Raji (cell line): ENCODE data around the gene RNGTT.

ENCODE experiments used
- POLR2A ChIP-seq: IDR thresholded peaks from 2 replicates; pipeline ENCODE4 v1.6.1; 2011; ENCODE audit warnings: low read depth, low read length, control low read depth; ENCODE audit not compliant: insufficient read depth

The RNGTT gene

DNA sequence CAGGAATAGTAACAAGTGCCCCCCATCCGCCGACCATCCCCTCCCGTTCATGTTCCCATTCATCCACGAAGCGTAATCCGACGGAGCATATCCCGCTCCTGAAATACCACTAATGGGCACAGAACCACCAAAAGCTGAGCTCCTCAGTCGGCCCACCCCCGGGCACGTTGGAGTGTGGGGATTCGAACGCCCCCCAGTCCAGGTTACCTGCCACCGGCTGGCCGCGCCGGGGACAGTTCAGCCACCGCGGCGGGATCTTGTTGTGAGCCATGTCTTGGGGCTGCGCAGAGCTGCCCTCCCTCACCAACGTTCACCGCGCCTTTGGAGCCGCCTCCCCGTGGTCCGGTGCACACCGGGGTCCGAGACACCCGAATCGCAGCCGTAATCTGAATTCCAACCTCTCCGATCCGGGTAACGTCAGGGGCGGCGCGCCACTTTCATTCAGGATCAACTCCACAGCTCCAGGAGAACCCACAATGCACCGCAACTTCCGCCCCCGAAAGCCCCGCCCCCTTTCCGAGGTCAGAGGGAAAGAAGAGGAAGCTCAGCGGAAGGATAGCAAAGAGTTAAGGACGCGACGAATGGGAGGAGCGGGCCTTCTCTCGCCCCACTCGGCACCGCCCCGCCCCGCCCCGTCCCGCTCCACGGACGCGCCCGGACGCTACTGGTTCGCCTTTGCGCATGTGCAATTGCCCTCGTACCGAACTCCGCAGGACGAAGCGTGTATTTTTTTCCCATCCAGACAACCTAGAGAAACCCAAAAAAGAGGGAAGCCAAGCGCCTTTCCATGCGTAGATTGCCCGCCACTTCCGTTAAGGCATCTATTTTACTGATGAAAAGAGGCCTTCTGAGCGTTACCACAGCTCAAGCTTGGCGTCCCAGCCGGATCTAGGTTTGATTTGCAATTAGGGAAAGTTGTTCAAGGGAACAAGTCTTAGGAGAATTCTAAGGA, at the start of gene RNGTT:
RNGTT (minus strand) TSS at position 480 of the 952 bp plus-strand sequence; CDS start at position 271, 209 bp downstream.
- peak; percentile 88 for TF ChIP-seq POLR2A

DNA sequence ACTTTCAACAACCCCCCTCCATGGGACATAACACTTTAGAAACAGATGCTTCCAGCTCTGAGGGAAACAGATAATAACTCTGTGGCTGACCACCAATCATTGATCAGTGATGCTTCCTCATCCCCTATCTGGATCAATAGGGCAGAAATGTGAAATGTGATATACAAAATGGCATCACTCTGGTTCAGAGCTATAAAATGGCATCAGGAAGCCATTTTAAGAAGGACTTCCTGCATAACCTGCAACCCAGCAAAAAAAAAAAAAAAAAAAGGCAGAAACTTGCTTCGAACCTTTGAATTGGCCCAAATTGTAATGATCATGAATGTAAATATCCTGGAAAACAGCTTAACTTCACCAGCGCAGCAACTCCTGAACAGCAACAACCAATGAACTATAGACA, 48.0 kb upstream of the RNGTT start:
- no peak for TF ChIP-seq POLR2A

DNA sequence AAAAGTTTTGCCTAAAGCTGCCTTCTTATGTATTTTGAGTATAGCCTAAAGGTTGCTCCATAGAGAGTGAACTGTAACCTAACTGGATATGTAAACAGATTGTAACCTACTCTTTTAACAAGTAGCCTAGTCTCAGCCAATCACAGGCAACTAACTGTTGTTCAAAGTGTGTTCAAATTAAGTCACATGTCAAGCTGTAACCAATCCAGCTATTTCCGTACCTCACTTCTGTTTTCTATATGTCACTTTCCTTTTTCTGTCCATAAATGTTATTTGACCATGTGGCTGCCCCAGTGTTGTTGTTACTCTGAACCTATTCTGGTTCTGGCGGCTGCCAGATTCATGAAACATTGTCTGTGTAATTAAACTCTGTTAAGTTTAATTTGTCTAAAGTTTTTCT, 47.4 kb upstream of the RNGTT start:
- no peak for TF ChIP-seq POLR2A

DNA sequence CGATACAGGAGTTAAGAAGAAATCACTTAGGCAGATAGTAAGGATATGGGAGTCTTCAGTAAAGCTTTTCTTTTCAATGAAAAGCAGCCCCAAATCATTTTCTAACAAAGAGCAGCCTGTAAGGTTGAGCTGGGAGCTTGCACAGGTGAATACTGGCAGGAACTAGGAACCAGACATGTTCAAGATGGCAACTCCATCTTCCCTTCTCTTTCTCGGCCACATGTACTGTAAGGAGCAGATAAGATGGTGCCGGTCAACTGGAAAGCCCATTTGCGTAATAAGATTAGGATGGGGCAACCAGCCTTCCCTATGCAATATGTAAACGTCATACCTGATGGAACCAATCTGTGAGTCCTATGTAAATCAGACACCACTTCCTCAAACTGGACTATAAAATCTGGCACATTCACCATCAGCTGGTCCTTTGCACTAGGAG, 46.2 kb upstream of the RNGTT start:
- no peak for TF ChIP-seq POLR2A

DNA sequence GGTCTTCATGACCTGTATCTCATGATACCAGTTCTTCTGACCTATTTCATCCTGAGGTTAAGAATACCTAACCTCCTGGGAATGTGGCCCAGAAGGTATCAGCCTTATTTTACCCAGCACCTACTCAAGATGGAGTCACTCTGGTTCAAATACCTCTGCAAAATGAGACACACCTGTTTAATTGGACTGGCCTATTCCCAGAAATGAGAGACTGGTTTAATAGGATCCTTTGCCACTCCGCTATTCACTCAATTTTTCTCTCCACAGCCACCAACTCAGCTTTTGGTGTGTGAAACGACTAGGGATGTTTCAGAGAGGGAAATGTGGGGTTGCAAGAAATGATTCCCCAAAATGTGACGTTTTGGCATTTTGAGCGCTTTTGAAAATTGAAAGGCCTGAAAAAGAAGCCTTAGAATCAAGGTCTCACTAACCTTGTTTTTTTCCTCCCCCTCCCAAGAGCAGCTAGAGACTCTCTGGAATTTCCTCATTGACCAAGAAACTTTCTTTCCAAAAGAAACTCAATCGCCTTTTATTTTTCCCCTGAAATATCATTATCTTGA, 45.5 kb upstream of the RNGTT start:
- no peak for TF ChIP-seq POLR2A

DNA sequence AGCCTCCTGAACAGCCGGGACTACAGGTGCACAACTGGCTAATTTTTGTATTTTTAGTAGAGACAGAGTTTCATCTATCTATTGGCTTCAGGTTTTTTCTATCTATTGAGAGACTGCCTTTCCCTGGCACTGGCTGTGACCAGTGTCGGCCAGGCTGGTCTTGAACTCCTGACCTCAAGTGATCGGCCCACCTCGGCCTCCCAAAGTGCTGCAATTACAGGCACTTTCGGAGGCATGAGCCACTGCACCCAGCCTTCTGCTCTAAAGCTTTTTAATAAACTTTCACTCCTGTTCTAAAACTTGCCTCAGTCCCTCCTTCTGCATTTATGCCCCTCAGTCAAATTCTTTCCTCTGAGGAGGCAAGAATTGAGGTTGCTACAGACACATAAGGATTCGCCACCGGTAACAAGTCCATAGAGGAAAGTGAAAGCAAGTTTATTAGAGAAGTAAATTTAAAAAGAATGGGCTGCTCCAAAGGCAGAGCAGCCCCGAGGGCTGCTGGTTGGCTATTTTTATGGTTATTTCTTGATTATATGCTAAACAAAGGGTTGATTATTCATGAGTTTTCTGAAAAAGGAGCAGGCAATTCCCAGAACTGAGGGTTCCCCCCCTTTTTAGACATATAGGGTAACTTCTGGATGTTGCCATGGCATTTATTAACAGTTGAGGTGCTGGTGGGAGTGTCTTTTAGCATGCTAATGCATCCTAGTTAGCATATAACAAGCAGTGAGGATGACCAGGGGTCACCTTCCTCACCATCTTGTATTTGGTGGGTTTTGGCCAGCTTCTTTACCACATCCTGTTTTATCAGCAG, 44.8 kb upstream of the RNGTT start:
- TF ChIP-seq POLR2A = no peak

DNA sequence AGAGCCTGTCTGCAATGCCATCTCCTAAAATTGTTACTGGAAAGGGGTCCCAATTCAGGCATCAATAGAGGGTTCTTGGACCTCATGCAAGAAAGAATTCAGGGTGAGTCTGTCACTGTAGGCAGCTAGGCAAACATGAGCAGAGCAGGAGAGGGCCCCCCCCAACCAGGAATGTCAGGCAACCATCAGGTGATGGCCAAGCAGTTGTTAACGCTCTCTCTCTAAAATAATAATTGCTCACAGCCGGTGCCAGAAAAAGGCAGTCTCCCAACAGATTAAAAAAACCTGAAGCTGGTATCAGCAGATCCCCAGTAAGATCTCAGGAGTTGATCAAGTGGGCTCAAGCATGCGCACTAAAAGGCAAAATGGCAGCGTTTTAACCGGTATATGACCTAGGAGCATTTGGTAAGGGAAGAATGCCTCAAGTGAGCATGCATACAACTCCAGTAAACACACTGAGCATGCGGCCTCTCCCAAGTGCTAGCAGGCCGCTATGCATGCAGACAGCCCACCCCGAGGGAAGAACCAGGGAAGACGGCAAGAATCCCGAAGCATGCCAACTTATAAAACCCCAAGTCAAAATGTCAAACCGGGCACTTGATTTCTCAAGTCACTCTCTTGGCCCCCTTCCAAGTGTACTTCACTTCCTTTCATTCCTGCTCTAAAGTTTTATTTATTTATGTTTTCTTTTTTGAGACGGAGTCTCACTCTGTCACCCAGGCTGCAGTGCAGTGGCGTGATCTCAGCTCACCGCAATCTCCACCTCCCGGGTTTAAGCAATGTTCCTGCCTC, 44.0 kb upstream of the RNGTT start:
- TF ChIP-seq POLR2A = no peak

DNA sequence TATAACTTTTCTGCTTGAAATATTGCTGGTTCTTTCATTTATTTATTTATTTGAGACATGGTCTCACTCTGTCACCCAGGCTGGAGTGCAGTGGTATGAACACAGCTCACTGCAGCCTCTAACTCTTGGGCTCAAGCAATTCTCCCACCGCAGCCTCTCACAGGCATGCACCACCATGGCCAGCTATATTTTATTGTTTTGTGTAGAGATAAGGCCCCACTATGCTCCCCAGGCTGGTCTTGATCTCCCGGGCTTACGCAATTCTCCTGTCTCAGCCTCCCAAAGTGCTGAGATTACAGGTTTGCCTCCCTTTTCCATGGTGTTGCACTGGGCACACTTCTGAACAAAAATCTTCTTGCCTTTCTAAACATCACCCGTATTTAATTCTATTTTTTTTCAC, 39.1 kb upstream of the RNGTT start:
- no peak for TF ChIP-seq POLR2A

DNA sequence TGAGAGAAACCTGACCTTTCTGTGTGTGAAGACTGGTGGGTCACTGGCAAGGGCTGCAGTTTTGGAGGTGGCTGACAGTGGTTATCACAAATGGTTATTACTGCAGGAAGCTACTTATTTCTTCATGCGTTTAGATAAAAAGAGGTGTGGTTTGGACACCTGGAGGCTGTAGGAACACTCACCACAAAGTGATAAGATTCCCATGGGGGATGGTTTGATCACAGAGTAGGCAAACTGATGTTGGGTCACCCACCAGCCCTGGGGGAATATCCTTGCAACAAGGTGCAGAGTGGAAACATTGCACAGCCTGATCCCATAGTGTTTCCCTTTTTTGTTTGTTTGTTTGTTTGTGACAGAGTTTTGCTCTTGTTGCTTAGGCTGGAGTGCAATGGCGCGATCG, 33.9 kb upstream of the RNGTT start:
- no peak for TF ChIP-seq POLR2A

DNA sequence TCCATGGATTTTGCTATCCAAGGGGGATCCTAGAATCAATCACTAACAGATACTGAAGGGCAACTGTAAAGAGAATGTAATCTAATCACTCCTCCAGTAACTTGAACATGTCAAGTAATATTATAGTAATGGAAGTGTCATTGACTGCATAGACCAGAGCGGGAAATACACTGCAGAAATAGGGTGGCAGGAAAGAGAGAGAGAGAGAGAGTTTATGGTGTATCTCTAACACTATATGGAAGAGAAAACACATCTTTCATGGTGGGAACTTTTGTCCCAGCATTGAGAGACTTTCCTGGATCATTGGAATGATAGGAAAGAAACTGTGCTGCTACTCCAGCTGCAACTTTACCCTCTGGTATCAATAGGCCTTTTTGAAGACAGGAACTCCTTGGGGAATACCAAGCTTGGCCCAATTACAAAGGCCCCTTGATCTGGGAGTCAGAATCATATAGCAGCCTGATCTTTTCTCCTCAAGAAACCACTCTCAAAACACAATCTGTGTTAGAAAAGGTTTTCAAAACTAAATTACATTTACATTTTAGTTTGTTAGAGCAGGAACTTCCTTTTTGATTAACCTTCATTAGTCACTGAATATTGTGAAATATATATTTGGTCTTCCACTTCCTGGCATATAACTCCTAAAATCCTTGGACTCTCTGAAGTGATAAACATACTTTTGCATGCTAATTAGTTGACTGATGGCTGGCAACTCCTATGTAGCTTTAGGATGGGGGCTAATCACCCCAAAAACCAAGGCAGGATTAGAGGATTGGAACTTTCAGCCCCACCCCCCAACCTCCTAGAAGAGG, 29.5 kb upstream of the RNGTT start:
- no peak for TF ChIP-seq POLR2A

DNA sequence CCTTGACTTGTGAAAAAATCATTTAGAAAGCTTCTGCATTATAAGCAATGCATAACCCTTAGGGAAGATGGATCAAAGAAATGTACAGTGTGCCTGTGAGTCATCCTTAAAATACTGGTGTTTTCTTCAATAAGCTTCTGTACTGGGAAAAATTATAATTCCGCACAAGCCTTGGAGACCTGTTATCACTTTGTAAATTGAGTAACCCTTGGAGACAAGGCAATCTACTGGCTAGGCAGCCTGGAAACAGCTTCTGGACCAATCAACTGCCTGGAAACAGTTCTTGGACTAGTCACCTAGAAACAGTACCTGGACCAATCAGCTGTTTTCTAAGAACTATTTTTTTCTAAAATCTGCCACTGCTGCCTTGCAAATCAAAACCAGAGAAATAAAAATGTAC, 25.8 kb upstream of the RNGTT start:
- no peak for TF ChIP-seq POLR2A

DNA sequence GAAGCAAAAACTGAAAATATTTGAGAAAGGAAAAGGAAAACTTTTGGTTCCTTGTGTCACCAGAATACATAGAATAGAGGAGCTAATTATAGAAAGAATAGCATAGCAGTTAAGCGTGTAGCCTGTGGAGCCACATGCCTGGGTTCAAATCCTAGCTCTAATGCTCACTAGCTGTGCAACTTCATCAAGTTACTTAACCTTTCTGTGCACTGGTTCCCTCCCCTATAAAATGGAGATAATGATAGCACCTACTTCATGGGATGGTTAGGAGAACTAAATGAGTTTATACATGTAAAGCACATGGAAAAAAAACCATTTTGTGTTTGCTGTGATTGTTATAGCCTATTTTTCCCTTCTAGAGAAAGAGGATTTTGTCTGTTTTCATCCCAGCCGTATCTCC, 24.5 kb upstream of the RNGTT start:
- TF ChIP-seq POLR2A = no peak

DNA sequence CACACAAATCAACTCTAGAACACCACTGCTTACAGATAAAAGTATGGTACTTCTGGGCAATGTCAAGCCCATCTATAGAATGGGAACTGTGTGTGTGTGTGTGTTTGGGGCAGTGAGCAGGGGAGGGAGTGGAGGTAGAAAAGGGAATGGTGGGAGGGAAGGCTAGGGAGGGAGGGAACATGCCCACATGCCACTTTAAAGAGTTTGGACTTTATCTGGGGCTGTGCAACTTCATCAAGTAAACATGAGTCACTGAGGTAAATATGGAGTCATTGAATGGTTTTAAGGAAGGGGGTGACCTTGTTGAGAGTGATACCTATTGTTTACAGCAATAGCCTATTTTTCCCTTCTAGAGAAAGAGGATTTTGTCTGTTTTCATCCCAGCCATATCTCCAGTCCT, 22.5 kb upstream of the RNGTT start:
- no peak for TF ChIP-seq POLR2A

DNA sequence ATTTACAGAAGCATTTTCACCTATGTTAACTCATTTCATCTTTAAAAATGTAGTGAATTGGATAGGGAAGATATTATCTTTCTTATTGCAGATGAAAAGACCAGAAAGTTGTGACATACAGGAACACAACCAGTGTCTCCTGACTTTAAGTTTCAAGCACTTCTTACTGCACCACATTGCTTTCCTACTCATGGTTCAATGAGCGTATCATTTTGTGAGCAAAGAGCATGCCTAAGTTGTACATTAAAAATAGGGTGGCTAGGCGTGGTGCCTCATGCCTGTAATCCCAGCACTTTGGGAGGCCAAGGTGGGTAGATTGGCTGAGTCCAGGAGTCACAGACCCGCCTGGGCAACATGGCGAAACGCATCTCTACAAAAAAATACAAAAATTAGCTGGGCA, 21.2 kb upstream of the RNGTT start:
- TF ChIP-seq POLR2A = no peak
